Measurements from ENCODE around the gene NUP93. TPM values are rescaled to one million over a fixed set of nuclear protein-coding genes. Genes with fewer than 3 reads are reported as not detected.
"Not testable (repeated sequence)": the region's sequence is repeated elsewhere in the genome, so short reads cannot be mapped to it uniquely, and the experiment has no call there.

NUP93 gene
- total and polyA plus RNA-seq, 2 experiments from 2014 or later: 139 to 187 TPM

- Histone ChIP-seq H3K9me2 (ENCODE audit: insufficient read depth) (no peaks in the 10 kb centered on the region), H3K36me3 (ENCODE audit: insufficient read depth) (no peaks in the 10 kb centered on the region; the same call in none of the 2 replicates), H3K27me3 (ENCODE audit: insufficient read depth) (no peaks in the 10 kb centered on the region), H2AFZ (no peak overlapping the region), H3K4me3 (no peak overlapping the region), H4K20me1 (replicated peaks; ENCODE audit: insufficient read depth) (peaks cover 45% of the 10 kb centered on the region), H3F3A (replicated peaks; ENCODE audit: low read depth) (no peaks in the 10 kb centered on the region), H3K27ac (ENCODE audit: low read depth) (no peak overlapping the region), H3K4me2 (no peak overlapping the region), H3K4me1 (ENCODE audit: insufficient read depth) (peaks cover 17% of the 10 kb centered on the region), H3K79me2 (replicated peaks; ENCODE audit: insufficient read depth) (peaks cover 81% of the 10 kb centered on the region)
- DNase-seq (ENCODE audit: low spot score) (no peak), ATAC-seq (no peak)
- TF ChIP-seq CTCF (conservative IDR thresholded peaks at IDR 0.05; ENCODE audit: low read depth in 2 of 2): no peak
- no peak for TF ChIP-seq STAT1 (IDR thresholded peaks at IDR 0.05; ENCODE audit: unreplicated experiment)
- TF ChIP-seq POLR2AphosphoS5 (IDR thresholded peaks at IDR 0.05; ENCODE audit: low read depth): no peak
- no peak for TF ChIP-seq JUNB (IDR thresholded peaks at IDR 0.05; ENCODE audit: unreplicated experiment)
- TF ChIP-seq CREB1 (CRISPR knock-in tag; IDR thresholded peaks at IDR 0.05; ENCODE audit: low read depth): no peak
- TF ChIP-seq ZNF462 (CRISPR knock-in tag; IDR thresholded peaks at IDR 0.05): no peak
- TF ChIP-seq EZH2phosphoT487 (IDR thresholded peaks at IDR 0.05; ENCODE audit: unreplicated experiment): no peak
- TF ChIP-seq EZH2 (IDR thresholded peaks at IDR 0.05; ENCODE audit: low read depth, unreplicated experiment): no peak
- TF ChIP-seq ETS1 (IDR thresholded peaks at IDR 0.05): no peak
- peaks cover 28% of the 10 kb centered on the region for H3K36me3 Mint-ChIP-seq (ENCODE audit: low read depth)
- H3K9me3 Mint-ChIP-seq: peaks cover 16% of the 10 kb centered on the region
- peaks cover 2% of the 10 kb centered on the region; the same call in 2 of the 3 replicates for H3K4me1 Mint-ChIP-seq
- no peak overlapping the region for H3K27ac Mint-ChIP-seq
- H3K4me3 Mint-ChIP-seq: no peak overlapping the region; the same call in 2 of the 3 replicates
- H3K27me3 Mint-ChIP-seq (ENCODE audit: insufficient read depth, low read depth, poor library complexity): peaks cover 2% of the 10 kb centered on the region
These were observed 8.3 kb downstream of the NUP93 start for GRCh38 chr16:56738221-56738620.

GRCh38 chr16:56739378-56739777 is 9.4 kb downstream of the NUP93 start:
- peaks cover 81% of the 10 kb centered on the region for H3K79me2 ChIP-seq (replicated peaks; ENCODE audit: insufficient read depth)
- H3K9me3 Mint-ChIP-seq: peaks cover 16% of the 10 kb centered on the region
- H3K27me3 Mint-ChIP-seq (ENCODE audit: insufficient read depth, low read depth, poor library complexity): not testable (repeated sequence)

More at GRCh38 chr16:56739378-56739777, 9.4 kb downstream of the NUP93 start:
- not testable (repeated sequence) for ATAC-seq; H2AFZ ChIP-seq; H3K27ac ChIP-seq (ENCODE audit: low read depth); H3K4me2 ChIP-seq; H3K27ac Mint-ChIP-seq; H3F3A ChIP-seq (replicated peaks; ENCODE audit: low read depth); H3K4me3 ChIP-seq; H3K27me3 ChIP-seq (ENCODE audit: insufficient read depth); DNase-seq (ENCODE audit: low spot score); H3K4me3 Mint-ChIP-seq; H3K9me2 ChIP-seq (ENCODE audit: insufficient read depth); H3K36me3 ChIP-seq (ENCODE audit: insufficient read depth)
- Histone ChIP-seq H3K4me1 (ENCODE audit: insufficient read depth) (peaks cover 24% of the 10 kb centered on the region), H4K20me1 (replicated peaks; ENCODE audit: insufficient read depth) (peaks cover 45% of the 10 kb centered on the region)
- Mint-ChIP-seq H3K36me3 (ENCODE audit: low read depth) (peaks cover 28% of the 10 kb centered on the region), H3K4me1 (peaks cover 12% of the 10 kb centered on the region)

Measured in GM23338 (cell line).